NT2/D1 (cell line): Measurements from ENCODE around the gene AGXT.

Experiments
- SUZ12 ChIP-seq: IDR thresholded peaks from 2 replicates; pipeline ENCODE4 v1.6.1; 2011; ENCODE audit not compliant: insufficient read length, insufficient read depth; ENCODE audit errors: extremely low read depth
- YY1 ChIP-seq: IDR thresholded peaks from 2 replicates; pipeline ENCODE4 v1.6.1; 2011; ENCODE audit not compliant: insufficient read length, insufficient read depth
- ZNF274 ChIP-seq: IDR thresholded peaks from 2 replicates; pipeline ENCODE4 v1.6.1; 2011; ENCODE audit warnings: mild to moderate bottlenecking, low read depth, low read length

DNA sequence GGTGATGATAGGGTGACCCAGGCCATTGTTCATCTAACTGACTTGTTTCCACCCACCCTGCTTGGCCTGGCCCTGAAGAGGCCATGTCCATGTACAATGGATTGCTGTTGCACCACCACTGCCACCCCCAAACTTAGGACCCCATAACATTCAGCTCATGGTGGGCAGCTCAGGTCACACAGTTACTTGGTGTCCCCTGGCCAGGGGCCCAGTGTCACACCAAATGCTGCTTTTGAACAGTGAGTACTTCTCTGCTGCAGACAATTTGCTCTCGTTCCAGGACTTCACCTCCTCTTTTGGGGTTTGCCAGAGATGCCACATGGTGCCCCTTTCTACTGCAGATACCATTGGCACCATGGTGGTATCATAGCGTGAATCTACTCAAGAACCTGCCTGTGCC lies 15.6 kb downstream of the AGXT start:
- no peak for TF ChIP-seq YY1
- TF ChIP-seq SUZ12: no peak
- TF ChIP-seq ZNF274: no peak
